Measurements from ENCODE around the gene DNAH1. TPM values are rescaled to one million over a fixed set of nuclear protein-coding genes. Genes with fewer than 3 reads are reported as not detected.

Gene DNAH1
- total and polyA plus RNA-seq, 2 experiments from 2014 or later = 4.0 to 4.2 TPM

DNA sequence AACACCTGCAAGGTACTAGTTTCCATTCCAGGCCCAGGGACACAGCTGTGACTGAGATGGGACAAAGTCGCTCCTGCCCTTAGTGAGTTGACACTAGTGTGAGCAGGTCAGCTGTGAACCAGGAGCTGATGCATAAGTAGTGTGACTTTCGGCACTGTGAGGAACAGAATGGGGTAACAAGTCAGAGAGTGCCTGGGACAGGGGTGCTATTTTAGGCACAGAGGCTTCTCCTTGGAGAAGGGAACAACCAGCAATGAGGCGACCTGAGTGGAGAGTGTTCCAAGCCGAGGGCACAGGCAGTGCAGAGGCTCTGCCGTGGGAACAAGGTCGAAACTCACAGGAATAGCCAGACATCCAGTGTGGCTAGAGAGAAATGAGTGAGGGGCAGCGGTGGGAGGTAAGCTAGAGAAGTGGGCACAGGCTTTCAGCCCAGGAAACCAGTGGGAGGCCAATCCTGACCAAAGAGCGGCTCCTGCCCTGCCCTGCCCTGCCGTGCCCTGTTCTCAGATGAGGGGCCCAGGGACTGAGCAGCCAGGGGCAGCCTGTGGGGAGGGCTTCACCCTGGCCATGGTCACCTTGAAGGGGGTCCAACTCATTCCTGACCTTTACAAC lies 14.2 kb downstream of the DNAH1 start:
- WGBS (ENCODE audit: low lambda C conversion rate, missing lambda C conversion rate) = 87% methylated on average over 9 of the region's 9 CpGs
- Histone ChIP-seq H3K4me1 (ENCODE audit: insufficient read depth) (peaks cover 8% of the 10 kb centered on the region), H3K27me3 (no peaks in the 10 kb centered on the region), H2AFZ (no peak overlapping the region), H3K9me2 (replicated peaks; ENCODE audit: insufficient read depth) (no peaks in the 10 kb centered on the region), H4K20me1 (ENCODE audit: insufficient read depth, poor library complexity, severe bottlenecking) (no peaks in the 10 kb centered on the region), H3K79me2 (no peaks in the 10 kb centered on the region), H3K27ac (no peak overlapping the region), H3K4me2 (no peak overlapping the region), H3K9me3 (ENCODE audit: low read depth) (no peaks in the 10 kb centered on the region), H3K4me3 (no peak overlapping the region), H3K36me3 (replicated peaks; ENCODE audit: insufficient read depth, low read depth) (no peaks in the 10 kb centered on the region)
- DNase-seq (ENCODE audit: low spot score) = no peak
- TF ChIP-seq EZH2 (IDR thresholded peaks at IDR 0.05; ENCODE audit: borderline replicate concordance) (no peak), EZH2phosphoT487 (IDR thresholded peaks at IDR 0.05; ENCODE audit: low read depth, severe bottlenecking, unreplicated experiment) (no peak)
- TF ChIP-seq, protein P1, sequence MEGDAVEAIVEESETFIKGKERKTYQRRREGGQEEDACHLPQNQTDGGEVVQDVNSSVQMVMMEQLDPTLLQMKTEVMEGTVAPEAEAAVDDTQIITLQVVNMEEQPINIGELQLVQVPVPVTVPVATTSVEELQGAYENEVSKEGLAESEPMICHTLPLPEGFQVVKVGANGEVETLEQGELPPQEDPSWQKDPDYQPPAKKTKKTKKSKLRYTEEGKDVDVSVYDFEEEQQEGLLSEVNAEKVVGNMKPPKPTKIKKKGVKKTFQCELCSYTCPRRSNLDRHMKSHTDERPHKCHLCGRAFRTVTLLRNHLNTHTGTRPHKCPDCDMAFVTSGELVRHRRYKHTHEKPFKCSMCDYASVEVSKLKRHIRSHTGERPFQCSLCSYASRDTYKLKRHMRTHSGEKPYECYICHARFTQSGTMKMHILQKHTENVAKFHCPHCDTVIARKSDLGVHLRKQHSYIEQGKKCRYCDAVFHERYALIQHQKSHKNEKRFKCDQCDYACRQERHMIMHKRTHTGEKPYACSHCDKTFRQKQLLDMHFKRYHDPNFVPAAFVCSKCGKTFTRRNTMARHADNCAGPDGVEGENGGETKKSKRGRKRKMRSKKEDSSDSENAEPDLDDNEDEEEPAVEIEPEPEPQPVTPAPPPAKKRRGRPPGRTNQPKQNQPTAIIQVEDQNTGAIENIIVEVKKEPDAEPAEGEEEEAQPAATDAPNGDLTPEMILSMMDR (IDR thresholded peaks at IDR 0.05; ENCODE audit: poor library complexity) = no peak

DNA sequence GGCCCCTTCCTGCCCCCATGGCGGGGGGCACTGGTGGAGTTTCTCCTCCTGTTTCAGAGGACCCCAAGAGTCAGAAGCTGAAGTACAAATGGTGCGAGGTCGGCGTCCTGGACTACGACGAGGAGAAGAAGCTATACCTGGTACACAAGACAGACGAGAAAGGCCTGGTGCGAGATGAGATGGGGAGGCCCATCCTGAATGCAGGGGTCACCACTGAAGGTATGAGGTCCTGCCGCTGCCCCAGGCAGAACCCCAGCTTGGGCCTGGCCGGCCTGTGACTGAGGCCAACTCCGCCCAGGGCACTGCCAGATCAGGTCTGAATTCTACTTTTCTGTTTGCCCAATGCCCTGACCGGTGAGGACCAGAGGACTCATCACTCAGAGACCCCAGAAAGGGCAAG lies 15.0 kb downstream of the DNAH1 start:
- H3K27ac ChIP-seq = no peak overlapping the region
- no peak for DNase-seq (ENCODE audit: low spot score)
- no peaks in the 10 kb centered on the region for H3K9me2 ChIP-seq (replicated peaks; ENCODE audit: insufficient read depth)
- no peaks in the 10 kb centered on the region for H3K79me2 ChIP-seq
- peaks cover 8% of the 10 kb centered on the region for H3K4me1 ChIP-seq (ENCODE audit: insufficient read depth)
- no peak for TF ChIP-seq EZH2phosphoT487 (IDR thresholded peaks at IDR 0.05; ENCODE audit: low read depth, severe bottlenecking, unreplicated experiment)
- no peak for TF ChIP-seq EZH2 (IDR thresholded peaks at IDR 0.05; ENCODE audit: borderline replicate concordance)
- TF ChIP-seq, protein P1 (IDR thresholded peaks at IDR 0.05; ENCODE audit: poor library complexity) = no peak
- H3K9me3 ChIP-seq (ENCODE audit: low read depth) = no peaks in the 10 kb centered on the region
- H2AFZ ChIP-seq = no peak overlapping the region
- H3K4me2 ChIP-seq = no peak overlapping the region
- 97% methylated on average over 12 of the region's 12 CpGs for WGBS (ENCODE audit: low lambda C conversion rate, missing lambda C conversion rate)
- no peak overlapping the region for H3K4me3 ChIP-seq
- H4K20me1 ChIP-seq (ENCODE audit: insufficient read depth, poor library complexity, severe bottlenecking) = no peaks in the 10 kb centered on the region
- no peaks in the 10 kb centered on the region for H3K27me3 ChIP-seq
- no peaks in the 10 kb centered on the region for H3K36me3 ChIP-seq (replicated peaks; ENCODE audit: insufficient read depth, low read depth)

GRCh38 chr3:52331906-52332305 lies 15.8 kb downstream of the DNAH1 start:
- 95% methylated on average over 15 of the region's 15 CpGs for WGBS (ENCODE audit: low lambda C conversion rate, missing lambda C conversion rate)
- TF ChIP-seq EZH2phosphoT487 (IDR thresholded peaks at IDR 0.05; ENCODE audit: low read depth, severe bottlenecking, unreplicated experiment) (no peak), EZH2 (IDR thresholded peaks at IDR 0.05; ENCODE audit: borderline replicate concordance) (no peak)
- TF ChIP-seq, protein P1 (IDR thresholded peaks at IDR 0.05; ENCODE audit: poor library complexity) = no peak

More at GRCh38 chr3:52331906-52332305, 15.8 kb downstream of the DNAH1 start:
- Histone ChIP-seq H3K79me2 (no peaks in the 10 kb centered on the region), H3K36me3 (replicated peaks; ENCODE audit: insufficient read depth, low read depth) (no peaks in the 10 kb centered on the region), H3K9me2 (replicated peaks; ENCODE audit: insufficient read depth) (no peaks in the 10 kb centered on the region), H3K27ac (no peak overlapping the region), H3K4me3 (no peak overlapping the region), H3K4me2 (no peak overlapping the region), H3K9me3 (ENCODE audit: low read depth) (no peaks in the 10 kb centered on the region), H3K4me1 (ENCODE audit: insufficient read depth) (peaks cover 8% of the 10 kb centered on the region), H4K20me1 (ENCODE audit: insufficient read depth, poor library complexity, severe bottlenecking) (no peaks in the 10 kb centered on the region), H3K27me3 (no peaks in the 10 kb centered on the region), H2AFZ (no peak overlapping the region)
- DNase-seq (ENCODE audit: low spot score) = no peak

Measured in hepatocyte (in vitro differentiated cells).